ENCODE data around the gene ZNF184.
"Not testable (repeated sequence)": the region's sequence is repeated elsewhere in the genome, so short reads cannot be mapped to it uniquely, and the experiment has no call there.

The ZNF184 gene

DNA sequence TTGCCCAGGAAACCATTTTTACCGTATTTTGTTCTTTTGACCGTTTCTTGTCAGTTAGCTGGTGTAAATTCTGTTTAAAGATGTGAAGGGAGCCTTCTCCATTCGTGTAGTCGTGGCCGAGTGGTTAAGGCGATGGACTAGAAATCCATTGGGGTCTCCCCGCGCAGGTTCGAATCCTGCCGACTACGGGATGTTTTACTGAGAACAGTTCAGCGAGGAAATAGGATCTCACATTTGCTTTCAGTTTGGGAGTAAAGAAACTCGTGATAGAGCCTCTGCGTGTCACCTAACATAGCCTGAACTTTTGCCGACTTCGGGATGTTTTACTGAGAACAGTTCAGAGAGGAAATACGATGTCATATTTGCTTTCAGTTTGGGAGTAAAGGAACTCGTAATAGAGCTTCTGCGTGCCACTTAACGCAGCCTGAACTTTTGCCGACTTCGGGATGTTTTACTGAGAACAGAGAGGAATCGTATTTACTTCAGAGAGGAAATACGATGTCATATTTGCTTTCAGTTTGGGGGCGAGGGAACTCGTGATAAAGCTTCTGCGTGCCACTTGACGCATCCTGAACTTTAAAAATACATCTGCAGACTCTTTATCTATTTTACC lies 5.9 kb upstream of the ZNF184 start:
- DNase-seq, result peak; percentile 95

GRCh38 chr6:27478141-27478705 lies 5.3 kb upstream of the ZNF184 start:
- peak; percentile 22 for DNase-seq

GRCh38 chr6:27477318-27478013 lies 4.6 kb upstream of the ZNF184 start:
- DNase-seq, result no peak

- DNase-seq, result no peak
These were observed 3.2 kb upstream of the ZNF184 start for GRCh38 chr6:27476090-27476489.

GRCh38 chr6:27474672-27475071 lies 1.8 kb upstream of the ZNF184 start:
- no peak for DNase-seq

- no peak for DNase-seq
These were observed 1.2 kb upstream of the ZNF184 start for GRCh38 chr6:27474172-27474465.

DNA sequence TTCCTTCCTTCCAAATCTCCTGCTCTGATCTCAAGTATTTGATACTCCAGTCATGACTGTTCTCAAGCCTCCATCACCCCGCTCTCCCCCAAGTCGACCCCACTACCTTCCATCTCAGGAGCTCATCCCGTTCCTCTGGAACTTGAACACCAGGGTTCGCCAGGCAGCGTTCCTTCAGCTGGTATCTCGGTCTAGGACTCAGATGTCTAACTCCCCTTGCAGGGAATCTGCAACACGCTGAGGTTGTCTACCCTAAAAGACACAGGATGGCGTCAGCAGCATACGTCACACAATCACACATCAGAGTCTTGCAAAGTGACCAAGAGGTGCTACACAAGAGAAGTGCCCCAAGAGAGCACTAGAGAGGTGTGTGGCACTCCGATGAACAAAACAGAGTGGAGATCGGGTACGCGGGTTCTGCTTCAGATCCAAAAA lies 706 bp downstream of the ZNF184 start:
- peak; percentile 78 for DNase-seq

DNA sequence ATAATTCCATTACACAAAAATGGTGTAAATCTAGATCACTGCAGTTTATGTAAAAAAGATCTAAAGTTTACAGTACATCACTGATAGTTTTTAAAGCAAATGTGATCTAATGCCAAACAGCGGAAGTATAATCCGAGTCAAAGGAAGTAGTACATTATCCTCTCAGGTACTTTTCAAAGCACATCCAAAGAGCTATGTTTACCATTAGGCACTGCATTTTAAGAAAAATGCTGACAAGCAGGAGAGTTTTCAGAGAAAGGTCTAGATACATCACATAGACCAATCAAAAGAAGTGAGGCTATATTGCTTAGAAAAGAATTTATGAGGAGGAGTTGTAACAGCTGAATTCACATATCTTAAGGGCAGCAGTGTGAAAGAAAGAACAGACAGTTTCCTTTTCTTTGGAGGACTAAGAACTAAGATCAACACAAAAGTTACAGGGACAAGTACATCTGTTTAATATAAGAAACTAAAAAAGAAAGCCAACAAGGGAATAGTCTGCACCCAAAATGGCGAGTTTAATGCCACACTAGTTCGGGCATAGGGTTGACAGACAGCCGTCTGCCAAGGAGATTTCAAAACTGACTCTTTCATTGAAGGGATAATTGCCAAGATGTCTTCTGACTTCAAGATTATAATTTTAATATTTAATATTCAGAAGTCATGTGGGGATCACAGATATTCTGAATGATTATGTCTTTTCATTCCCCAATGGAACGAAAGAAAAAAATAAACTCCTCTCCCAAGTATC lies 1.4 kb downstream of the ZNF184 start:
- DNase-seq, result no peak

GRCh38 chr6:27470023-27470422 lies 2.9 kb downstream of the ZNF184 start:
- peak; percentile 11 for DNase-seq

- DNase-seq, result no peak
These were observed 4.6 kb downstream of the ZNF184 start for GRCh38 chr6:27468334-27468733.

DNA sequence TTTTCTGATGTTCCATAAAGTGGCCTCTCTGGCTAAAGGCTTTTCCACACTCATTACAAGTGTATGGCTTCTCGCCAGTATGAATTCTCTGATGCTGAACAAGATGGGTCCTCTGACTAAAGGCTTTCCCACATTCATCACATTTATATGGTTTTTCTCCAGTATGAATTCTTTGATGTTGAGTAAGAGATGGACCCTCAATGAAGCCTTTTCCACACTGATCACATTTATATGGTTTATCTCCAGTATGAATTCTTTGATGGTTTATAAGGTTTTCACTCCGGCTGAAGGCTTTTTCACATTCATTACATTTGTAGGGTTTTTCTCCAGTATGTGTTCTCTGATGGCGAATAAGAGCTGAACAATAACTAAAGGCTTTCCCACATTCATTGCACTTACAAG lies 20.4 kb downstream of the ZNF184 start:
- no peak for DNase-seq

DNA sequence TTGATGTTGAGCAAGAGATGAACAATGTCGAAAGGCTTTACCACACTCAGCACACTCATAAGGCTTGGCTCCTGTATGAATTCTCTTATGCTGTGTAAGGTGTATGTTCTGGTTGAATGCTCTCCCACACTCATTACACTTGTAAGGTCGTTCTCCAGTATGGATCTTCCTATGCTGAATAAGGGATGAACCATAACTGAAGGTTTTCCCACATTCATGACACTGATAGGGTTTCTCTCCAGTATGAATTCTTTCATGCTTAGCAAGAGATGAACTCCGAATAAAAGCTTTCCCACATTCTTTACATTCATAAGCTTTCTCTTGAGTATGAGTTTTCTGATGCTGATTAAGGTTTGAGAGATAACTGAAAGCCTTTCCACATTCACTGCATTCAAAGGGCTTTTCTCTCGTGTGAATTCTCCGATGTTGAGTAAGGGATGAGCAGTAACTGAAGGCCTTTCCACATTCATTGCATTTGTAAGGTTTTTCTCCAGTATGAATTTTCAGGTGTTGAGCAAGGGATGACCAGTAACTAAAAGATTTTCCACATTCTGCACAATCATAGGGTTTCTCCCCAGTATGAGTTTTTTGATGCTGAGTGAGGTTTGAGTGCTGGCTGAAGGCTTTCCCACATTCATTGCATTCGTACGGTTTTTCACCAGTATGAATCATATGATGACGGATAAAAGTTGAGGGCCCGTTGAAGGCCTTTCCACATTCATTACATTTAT lies 21.1 kb downstream of the ZNF184 start:
- no peak for DNase-seq

DNA sequence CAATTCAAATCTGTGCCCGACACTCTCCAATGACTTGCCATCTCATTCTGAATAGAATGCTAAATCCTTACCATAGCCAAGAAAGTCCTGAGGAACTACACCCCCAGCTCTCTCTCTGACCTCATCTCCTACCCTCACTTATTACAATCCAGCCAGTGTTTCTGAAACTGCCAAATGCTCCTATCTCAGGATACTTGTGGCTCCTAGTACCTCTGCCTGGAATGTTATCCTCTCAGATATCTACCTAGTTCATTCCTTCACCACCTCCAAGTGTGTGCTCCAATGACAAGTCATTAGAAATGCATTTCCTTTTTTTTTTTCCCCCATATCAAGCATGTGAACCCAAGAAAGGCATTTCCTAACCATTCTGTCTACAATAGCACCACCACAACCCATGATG lies 24.4 kb downstream of the ZNF184 start:
- DNase-seq, result no peak

DNA sequence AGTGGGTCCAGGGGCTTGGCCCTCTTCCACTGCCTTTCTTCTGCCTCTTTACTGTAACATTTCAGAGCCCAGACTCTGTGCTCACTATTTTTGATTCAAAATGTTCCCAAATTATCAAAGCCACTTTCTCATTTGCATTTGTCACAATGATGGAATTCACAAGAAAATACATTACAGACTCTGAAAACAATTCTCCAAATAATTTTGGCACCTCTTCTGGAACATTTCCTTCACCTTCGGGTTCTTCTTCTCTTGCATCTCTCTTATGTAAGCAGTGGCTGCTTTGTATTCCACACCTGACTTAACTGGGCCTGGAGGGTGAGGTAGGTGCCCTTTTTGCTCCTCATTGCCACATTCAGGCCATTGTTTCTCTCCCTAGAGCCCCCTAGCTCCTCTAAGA lies 30.0 kb downstream of the ZNF184 start:
- DNase-seq, result no peak

DNA sequence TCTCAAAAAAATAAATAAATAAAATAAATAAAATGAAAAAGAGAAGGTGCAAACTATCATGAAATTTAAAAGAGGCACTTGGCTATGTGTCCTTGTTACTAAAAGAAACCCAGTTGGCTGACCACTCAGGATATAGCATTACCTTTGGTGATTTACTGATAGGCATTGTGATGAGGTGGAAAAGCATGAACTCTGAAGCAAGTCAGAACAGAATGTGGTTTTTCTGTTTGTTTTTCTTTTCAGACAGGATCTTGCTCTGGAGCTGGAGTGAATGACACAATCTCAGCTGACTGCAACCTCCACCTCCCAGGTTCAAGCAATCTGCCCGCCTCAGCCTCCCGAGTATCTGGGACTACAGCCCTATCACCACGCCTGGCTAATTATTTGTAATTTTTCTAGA lies 31.9 kb downstream of the ZNF184 start:
- DNase-seq, result no peak

DNA sequence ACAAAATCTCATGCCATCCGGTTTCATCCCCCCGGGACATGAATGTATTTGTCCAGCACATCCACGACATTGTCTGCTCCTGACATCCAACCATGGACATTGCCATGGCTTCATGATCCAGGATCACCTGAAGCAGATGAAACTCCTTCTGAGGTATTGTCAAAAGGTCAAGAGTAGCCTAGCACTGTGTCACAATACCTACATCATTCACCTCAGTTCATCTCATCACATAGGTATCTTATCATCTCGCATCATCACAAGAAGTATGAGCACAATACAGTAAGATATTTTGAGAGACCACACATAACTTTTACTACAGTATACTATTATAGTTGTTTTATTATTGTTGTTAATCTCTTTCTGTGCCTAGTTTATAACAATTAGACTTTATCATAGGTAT lies 33.5 kb downstream of the ZNF184 start:
- DNase-seq, result no peak

DNA sequence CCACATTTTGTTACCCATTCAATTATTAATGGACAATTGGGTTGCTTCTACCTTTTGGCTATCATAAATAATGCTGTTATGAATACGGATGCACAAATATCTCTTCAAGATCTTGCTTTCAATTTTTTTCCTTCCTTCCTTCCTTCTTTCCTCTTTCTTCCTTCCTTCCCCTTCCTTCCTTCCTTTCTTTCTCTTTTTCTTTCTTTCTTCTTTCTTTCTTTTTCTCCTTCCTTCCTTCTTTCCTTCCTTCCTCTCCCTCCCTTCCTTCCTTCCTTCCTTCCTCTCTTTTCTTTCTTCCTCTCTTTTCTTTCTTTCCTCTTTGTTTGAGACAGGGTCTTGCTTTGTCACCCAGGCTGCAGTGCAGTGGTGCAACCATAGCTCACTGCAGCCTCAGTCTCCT lies 39.2 kb downstream of the ZNF184 start:
- DNase-seq, result no peak

DNA sequence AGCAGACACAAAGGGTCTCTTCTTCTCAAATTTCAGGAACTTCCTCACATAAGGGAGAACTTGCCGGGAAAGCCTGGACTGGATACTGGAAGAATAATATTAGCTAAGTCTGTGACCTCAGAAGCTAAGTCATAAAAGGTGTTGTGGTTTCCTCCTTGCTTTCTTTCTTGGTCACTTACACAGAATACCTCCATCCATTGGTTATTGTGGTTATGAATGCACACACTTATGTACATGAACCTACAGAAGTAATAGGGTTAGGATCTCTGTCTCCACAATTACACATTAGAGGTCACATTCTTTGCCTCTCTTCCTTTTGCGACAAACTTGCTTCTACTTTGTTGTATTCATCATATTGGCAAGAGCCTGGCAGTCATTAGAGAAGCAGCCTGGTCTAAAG lies 43.9 kb downstream of the ZNF184 start:
- peak; percentile 5 for DNase-seq

DNA sequence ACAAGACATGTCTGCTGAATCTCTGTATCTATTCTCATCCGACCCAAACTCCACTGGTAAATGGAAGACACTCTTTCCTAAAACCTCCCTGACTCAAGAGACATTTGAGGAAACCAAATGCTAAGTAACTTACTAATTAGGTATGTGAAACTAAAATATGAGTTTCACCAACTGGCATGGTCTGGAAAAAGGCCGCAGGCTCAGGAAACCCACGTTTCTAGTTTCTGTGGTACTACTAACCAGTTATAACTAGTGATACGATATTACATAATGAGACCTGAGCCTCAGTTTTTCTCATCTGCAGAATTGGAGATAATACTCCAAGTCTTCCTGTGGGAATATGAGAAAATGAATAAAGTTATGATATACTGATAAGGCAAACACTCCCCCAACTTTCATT lies 44.4 kb downstream of the ZNF184 start:
- no peak for DNase-seq

- DNase-seq, result no peak
These were observed 46.8 kb downstream of the ZNF184 start for GRCh38 chr6:27426045-27426620.

GRCh38 chr6:27424851-27425250 lies 48.1 kb downstream of the ZNF184 start:
- not testable (repeated sequence) for DNase-seq

DNA sequence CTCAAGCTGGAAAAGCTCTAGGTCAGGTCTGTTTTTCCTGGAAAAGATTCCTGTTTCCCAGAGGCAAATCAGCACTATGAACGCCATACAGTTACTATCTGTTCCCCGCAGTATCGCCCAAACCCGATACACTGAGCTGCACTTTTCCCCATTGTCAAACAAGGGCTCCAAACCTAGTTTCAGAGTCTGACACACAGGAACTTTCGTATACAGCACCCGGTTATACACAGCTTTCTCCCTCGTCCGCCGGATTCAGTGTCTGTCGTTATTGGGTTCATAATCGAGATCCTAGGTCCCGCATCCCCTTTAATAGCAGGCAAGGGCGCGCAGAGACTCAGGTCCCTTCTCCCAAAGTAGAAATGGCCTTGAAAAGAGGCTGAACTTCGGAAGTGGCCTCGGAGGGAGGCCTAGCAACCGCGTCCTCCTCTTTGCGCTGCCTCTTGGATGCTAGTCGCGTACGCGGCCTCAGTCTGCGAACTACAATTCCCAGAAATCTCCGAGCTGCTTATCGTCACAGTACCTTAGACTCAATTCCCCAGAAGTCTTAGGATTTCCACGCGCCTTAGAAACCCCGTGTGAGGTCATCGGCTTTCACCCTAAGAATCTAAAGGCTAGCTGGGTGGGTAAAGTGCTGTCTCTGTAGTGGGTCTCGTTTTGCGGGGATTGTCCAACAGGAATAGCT lies 50.1 kb downstream of the ZNF184 start:
- no peak for DNase-seq

Data from activated CD4-positive, alpha-beta T cell treated with anti-CD3 and anti-CD28 coated beads, Interleukin-10, Interleukin-2, amounts not matched to agents 100 ng/mL and 50 ng/mL, durations not matched to agents 16 hours and 8 hours (primary cell).